SHP77 treated with DMSO at 0.1 percent for 48 hours (cell line): ENCODE results near the gene PPIP5K1.

Experiments
- DNase-seq: peaks from one replicate; lab custom pipeline; 2025; lab: John Stamatoyannopoulos, UW

Gene PPIP5K1

GRCh38 chr15:43517354-43518196 lies 72.4 kb downstream of the PPIP5K1 start, which contains the start of gene MAP1A:
TSS of gene MAP1A (plus strand) at chr15:43517608. CDS start at chr15:43521474, 3,866 bp downstream.
- DNase-seq, result no peak

GRCh38 chr15:43516801-43517353 lies 73.1 kb downstream of the PPIP5K1 start:
- DNase-seq, result no peak

- DNase-seq, result no peak
Measured at GRCh38 chr15:43516185-43516584, 73.8 kb downstream of the PPIP5K1 start.

- no peak for DNase-seq
Measured at GRCh38 chr15:43515741-43516140, 74.3 kb downstream of the PPIP5K1 start.

DNA sequence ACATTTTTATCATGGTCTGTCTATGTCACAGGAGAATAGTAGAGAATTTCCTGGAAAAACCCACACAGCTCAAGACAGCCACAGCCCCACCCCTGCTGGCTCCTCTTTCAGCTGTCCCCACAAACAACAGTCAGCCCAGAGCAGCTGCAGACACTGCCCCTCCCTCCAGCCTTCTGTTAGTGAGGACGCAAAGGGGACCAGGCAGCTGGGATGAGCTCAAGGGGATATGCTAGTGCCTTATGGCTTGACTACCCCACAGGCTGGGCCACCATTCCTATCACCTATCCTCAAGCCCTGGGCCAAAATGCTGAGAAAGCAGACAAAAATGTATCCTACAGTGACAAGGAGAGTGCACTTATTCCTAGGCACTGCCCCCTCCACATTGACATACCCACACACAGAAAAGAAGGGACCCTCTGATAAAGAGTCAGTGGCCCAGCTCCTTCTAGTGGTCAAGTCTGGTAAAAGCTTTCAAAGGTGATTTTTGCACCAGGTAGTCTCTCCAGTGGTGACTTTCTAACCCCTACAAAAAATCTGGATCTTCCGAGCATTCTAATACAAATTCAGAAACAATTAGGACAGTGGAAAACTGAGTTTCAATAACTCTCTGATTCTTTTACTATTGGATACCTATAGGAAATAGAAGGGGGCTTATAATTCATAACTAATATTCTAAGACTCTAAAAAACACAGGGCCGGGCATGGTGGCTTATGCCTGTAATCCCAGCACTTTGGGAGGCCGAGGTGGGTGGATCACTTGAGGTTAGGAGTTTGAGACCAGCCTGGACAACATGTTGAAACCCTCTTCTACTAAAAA lies 75.6 kb downstream of the PPIP5K1 start:
- DNase-seq, result peak; percentile 85

DNA sequence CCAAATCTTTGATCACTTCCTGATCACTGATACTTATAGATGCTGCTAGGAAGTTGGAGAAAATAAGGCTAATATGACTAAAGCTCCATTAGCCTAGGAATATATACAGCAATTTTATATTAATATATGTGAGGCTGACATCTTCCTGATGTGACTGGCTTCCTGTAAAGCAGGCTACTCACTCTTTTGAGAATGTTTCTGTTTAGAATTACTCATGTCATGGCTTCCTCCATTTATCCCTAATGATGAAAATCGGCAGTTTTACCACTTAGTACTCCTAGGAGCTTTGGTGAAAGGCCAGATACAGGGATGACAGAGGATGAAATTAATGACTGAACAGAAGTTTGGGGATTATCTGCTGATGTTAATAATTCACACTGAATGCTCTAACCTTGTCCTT lies 76.5 kb downstream of the PPIP5K1 start:
- DNase-seq, result no peak

GRCh38 chr15:43511012-43511885 lies 78.8 kb downstream of the PPIP5K1 start:
- DNase-seq, result peak; percentile 62

DNA sequence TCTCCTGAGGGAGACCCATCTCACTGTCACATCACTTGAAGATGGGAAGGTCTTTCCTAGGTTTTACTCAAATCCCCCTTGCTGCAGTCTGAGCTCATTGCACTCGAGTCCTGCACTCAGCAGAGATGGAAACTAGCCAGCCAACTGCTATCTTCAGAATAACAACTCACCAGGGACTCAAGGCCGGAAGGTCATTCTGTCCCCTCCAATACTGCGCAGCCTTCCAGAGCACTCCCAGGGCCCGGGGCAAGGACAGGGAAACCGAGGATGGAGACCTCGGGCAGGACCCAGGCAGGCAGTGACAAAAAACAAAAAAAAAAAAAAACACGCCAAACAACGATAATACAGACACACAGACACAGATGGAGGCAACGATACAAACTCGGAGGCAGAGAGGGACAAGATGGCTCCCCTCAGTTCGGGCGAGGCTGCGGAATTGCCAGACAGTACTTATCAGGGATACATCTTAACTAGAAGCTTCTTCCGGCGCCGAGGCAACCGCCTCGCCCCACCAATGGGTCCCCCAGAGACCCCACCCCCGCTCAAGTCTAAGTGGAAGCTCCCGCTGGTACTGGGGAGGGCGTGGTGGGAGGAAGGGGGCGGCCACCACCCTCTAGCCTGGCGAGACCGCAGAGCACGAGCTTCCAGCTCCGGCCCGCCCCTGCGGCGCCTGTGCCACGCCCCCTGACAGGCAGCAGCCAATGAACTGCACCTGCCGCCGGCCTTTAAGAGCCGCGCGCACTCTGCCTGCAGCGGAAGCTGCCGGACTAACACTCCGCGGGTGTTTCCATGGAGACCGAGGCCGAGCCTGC lies 79.6 kb downstream of the PPIP5K1 start:
- peak; percentile 98 for DNase-seq

DNA sequence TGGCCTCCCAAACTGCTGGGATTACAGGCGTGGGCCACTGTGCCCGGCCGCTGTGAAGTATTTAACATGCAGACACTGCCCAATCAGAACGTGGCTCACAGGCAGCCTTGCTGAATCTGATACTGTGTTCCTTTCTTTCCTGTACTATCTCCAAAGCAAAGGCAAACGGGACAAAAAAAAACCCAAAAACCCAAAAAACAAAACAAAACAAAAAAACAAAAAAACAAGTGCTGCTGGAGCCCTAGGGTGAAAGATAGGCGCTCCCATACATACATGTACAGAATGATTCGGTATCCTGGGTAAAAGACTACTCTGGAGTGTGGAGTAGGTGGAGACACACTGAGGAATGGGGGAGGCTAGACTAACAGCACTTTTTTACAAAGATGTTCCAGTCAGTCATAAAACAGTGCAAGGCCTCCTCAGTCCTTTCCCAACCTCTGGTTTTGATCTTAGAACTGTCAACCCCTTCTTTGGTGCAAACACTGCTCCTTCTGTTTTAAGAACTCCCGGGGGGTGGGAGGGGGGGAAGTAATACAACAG lies 80.3 kb downstream of the PPIP5K1 start:
- DNase-seq, result no peak

DNA sequence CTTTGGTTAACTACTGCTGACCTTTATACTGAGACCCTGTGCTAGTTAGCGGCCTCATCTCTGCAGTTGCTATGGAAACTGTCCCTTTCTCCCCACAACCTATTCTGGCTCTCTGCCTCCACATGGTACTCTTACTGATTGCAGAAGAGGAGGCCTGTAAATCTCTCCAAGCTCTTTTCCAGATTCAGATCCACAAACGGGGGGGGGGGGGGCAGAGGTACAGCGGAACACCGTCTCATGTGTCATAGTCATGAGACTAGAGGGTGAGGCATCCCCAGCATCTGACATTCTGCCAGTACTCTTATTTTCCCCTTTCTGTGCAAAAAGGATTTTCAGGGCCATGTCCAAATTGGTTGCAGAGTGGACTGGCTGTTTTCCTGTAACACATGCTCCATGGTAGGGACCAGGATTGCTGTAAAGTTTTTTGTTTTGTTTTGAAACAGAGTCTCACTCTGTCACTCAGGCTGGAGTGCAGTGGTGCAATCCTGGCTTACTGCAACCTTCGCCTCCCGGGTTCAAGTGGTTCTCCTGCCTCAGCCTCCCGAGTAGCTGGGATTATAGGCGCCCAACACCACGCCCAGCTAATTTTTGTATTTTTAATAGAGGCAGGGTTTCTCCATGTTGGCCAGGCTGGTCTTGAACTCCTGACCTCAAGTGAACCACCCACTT lies 80.9 kb downstream of the PPIP5K1 start:
- no peak for DNase-seq

- no peak for DNase-seq
Measured at GRCh38 chr15:43508421-43508820, 81.6 kb downstream of the PPIP5K1 start.

GRCh38 chr15:43505738-43506137 lies 84.3 kb downstream of the PPIP5K1 start:
- no peak for DNase-seq

GRCh38 chr15:43499635-43500034 lies 90.4 kb downstream of the PPIP5K1 start:
- DNase-seq, result no peak

DNA sequence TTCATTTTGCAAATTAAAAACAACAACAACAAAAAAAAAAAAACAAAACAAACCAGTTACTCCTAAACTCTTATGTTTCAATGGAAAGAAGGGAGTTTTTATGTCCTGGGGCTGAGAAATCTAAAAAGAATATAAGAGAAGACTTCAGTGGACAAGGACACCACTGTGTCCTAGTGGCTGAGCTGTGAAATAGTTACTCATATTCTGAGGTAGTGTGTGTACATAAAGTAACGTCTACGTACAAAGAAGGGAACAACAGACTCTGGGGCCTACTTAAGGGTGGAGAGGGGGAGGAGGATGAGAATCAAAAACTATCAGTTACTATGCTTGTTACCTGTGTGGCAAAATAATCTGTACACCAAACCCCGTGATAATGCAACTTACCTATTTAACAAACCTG lies 91.0 kb downstream of the PPIP5K1 start:
- DNase-seq, result no peak

DNA sequence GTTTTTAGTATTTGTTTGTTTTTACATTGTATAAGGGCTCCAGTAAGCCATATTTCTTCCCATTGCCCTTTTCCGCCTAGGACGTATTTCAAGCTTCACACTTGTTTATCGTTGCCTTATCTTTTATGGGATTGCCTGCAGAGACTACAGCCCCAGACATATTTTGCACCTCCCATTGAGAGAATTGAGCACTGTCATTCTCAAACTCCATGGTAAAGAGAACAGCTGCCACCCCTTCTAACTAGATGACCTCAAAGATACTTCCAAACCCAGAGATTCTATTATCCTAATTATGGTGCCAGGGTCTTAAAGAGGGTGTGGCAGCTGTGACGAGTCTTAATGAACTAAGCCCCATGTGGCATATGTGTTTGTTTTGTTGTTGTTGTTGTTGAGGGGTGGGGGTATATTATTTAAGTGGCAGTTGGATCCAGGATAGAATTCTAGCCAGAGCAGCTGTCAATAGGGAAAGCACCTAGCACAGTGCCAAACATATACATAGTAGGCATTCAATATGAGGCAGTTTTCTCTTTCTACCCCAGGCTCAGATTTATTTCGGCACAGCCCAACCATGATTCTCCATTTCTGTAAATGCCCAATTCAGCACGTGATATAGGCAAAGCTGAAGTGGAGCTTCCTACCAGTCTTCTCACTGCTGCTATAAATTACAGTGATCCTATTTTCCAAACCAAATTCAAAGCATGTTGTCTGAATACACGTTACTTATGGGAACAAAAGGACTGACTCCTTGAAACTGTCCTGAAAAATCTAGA lies 96.1 kb downstream of the PPIP5K1 start:
- DNase-seq, result no peak

- DNase-seq, result peak; percentile 93
Measured at GRCh38 chr15:43492673-43493601, 97.1 kb downstream of the PPIP5K1 start, which contains the start of gene TP53BP1. TSS of gene TP53BP1 (minus strand) at chr15:43493156. CDS start at chr15:43493043, 113 bp downstream.

DNA sequence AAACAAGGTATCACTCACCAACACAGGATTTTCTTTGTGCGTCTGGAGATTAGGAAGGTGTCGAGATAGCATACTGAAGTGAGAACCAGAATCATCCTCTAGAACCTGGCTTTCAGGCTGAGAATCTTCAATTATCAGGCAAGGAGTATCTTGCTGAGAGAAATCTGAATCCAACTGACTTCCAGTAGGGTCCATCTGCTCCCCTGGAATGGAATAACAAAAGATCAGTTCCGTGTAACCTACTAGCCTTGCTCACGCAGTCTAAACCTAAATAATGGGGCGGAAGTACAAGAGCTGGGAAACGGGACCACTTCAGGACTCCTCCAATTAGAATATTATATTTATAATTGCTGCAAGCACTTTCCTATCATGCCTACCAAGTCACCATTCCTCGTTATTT lies 97.7 kb downstream of the PPIP5K1 start:
- no peak for DNase-seq

- DNase-seq, result no peak
Measured at GRCh38 chr15:43489191-43489590, 100.8 kb downstream of the PPIP5K1 start.
